Stimulated activated CD4-positive, alpha-beta T cell treated with anti-CD3 and anti-CD28 coated beads, Interleukin-12 subunit alpha, Interleukin-12 subunit beta, amount 100 ng/mL, for 4 hours (primary cell): ENCODE data around the gene OOEP.
"Not testable (repeated sequence)": the region's sequence is repeated elsewhere in the genome, so short reads cannot be mapped to it uniquely, and the experiment has no call there.

Source experiments
- DNase-seq: peaks from one replicate; pipeline ENCODE4 v3.0.0-alpha.2; 2020

Gene OOEP

DNA sequence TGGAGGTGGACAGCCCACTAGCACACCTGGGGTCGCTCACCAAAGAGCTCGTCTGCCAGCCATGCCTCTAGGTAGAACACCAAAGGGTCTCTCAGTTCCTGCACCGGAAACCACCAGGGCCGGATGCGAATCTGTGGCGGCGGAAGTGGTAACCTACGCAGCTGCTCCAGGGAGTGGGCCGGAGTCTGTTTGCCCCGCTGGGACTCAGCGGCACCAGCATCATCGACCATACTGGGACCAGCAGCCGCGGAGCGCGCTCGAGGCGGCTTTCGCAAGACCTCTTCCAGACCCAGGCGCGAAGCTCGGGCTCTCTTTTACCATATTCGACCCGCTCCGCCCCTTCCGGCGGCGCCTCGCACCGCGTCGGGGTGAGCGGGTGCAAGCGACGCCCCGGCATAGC, at the start of gene OOEP:
TSS of gene OOEP (minus strand) at position 335 of the 400 bp plus-strand sequence. CDS start at position 230, 105 bp downstream.
- no peak for DNase-seq

DNA sequence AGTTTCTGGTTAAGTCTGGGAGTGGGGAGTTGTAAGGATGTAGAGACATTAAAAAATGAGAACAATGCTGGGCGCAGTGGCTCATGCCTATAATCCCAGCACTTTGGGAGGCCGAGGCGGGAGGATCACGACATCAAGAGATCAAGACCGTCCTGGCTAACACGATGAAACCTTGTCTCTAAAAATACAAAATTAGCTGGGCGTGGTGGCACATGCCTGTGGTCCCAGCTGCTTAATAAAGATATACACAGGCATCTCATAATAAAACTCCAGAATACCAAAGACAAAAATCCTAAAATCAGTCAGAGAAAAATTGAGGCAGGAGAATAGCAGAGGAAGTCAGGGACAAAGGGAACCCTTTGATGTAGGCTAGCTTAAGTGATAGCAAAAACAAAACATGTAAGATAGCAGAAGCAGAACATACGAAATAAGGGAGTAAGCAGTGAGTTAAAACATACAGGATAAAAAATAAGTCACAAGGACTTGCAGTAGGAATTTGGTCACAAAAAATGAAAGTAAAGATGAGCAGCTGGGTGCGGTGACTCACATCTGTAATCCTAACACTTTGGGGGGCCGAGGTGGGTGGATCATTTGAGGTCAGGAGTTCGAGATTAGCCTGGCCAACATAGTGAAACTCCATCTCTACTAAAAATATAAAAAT, 48.5 kb upstream of the OOEP start:
- no peak for DNase-seq

DNA sequence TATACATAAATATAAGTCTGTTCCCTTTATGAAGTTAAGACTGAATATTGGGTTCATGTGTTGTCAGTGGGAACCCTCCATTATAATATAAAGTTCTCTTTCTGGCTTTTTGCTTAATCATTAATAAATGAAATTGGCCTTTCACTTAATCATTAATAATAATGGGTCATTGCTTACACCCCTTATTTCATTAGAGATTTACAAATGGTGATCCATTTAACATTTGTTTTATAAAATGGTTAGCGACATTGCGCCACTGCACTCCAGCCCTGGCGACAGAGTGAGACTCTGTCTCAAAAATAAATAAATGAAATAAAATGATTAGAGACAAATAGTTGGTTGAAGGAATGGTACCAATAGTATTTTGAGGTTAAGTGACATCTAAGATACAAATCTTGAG, 43.4 kb upstream of the OOEP start:
- no peak for DNase-seq

DNA sequence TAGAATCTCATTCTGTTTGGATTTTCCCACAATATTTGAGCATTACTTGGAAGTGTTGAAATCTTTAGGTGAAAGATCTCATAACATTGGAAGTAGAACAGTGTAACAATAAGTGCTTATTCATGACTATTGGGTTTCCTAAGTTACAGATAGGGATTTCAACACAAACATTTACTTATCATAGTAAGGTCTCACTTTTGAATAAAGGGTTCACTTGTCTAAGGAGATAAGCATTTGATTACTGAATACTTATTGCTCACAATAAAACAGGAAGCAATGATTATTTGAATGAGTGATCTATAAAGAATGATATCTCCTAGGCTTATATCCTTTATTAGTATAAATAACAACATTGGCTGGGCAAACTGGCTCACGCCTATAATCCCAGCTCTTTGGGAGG, 39.7 kb upstream of the OOEP start:
- no peak for DNase-seq

DNA sequence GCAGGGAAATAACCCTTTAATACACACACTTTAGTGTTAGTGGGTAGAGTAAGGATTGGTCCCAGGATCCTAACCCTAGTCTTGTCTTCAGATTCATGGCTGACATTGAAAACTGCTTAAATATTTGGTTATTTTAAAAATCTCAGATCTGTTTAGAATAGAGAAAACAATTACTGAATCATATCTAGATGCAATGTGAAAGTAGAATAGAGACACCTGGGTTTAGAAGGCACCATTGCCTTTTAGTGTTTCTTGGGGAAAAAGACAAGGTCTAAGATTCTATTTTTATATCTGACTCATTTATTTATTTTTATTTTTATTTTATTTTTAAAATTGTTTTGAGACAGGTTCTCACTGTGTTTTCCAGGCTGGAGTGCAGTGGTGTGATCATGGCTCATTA, 31.0 kb upstream of the OOEP start:
- no peak for DNase-seq

DNA sequence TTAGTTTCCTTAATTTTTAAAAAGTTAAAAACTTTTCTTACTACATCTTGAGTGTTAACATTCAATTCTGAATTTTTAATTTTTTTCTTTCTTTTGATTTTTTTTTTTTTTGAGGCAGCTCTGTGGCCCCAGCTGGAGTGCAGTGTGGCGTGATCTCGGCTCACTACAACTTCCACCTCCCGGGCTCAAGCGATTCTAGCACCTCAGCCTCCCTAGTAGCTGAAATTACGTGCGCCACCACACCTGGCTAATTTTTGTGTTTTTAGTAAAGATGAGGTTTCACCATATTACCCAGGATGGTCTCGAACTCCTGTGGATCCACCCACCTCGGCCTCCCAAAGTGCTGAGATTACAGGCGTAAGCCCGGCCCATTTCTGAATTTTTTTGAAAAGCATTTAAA, 26.2 kb upstream of the OOEP start:
- no peak for DNase-seq

DNA sequence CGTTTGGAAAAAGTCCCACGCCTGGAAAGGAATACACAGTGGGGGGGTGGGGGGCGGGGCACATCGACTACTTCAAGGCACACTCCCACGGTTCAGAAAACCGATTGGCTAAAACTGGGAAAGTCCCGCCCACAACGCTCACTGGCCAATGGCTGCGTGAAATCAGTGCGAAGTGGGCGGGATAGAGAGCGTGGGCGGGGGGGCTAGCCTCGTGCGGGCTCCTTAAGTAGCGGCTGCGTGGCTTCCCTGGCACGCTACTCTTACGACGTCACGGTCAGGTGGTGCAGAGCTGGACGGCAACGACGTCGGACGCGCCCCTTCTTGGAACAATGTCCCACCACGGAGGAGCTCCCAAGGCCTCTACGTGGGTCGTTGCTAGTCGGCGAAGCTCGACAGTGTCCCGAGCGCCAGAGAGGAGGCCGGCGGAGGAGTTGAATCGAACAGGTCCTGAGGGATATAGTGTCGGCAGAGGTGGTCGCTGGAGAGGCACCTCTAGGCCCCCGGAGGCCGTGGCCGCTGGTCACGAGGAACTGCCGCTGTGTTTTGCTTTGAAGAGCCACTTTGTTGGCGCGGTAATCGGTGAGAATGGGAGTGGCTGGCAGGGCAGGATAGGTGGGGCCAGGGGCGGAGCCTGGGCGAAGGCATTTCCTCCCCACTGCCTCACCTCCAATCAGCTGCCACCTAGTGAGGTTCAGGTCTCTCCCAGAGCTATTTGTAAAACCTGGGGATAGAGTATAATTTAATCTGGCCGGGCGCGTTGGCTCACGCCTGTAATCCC, 25.1 kb upstream of the OOEP start, which contains the start of gene DDX43:
TSS of gene DDX43 (plus strand) at position 252 of the 778 bp plus-strand sequence. CDS start at position 330, 78 bp downstream.
- peak; percentile 25 for DNase-seq

DNA sequence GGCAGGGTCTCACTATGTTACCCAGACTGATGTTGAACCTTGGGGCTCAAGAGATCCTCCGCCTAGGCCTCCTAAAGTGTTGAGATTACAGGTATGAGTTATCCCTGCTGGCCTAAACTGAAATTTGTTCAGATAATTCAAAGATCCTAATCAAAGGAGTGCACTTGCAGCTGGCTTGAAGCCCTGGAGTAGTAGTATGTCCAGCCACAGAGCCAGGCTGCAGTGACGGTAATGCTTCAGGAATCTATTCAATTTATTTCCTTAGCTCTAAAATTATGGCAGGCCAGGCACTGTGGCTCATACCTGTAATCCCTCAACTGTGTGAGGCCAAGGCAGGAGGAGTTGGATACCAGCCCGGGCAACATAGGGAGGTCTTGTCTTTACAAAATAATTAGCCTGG, 23.6 kb upstream of the OOEP start:
- DNase-seq = no peak

DNA sequence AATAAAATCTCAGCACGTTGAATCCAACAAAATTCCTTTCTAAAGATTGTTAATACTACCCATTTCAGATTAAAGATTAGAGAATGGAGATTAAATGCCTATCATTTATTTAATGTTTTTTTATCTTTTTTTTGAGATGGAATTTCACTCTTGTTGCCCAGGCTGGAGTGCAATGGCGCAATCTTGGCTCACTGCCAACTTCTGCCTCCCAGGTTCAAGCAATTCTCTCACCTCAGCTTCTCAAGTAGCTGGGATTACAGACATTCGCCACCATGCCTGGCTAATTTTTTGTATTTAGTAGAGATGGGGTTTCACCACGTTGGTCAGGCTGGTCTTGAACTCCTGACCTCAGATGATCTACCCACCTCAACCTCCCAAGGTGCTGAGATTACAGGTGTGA, 22.5 kb upstream of the OOEP start:
- not testable (repeated sequence) for DNase-seq

DNA sequence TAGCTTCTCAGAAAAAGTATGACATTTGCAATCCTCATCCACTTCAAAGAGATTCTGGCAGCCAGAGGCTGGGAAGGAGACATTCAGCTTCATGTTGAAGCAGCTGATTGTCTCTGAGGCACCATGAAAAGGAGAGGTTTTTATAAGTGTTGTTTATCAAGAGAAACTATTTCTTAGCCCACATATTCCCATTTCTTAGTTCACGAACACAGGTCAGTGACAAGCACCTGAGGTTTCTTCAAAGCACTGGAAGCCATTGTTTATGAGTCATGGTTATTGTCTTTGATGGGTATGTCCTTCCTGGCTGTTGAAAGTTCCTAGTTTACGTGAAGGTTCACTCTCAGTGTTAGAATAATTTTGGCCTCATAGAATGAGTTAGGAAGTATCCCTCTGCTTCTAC, 22.0 kb upstream of the OOEP start:
- no peak for DNase-seq

DNA sequence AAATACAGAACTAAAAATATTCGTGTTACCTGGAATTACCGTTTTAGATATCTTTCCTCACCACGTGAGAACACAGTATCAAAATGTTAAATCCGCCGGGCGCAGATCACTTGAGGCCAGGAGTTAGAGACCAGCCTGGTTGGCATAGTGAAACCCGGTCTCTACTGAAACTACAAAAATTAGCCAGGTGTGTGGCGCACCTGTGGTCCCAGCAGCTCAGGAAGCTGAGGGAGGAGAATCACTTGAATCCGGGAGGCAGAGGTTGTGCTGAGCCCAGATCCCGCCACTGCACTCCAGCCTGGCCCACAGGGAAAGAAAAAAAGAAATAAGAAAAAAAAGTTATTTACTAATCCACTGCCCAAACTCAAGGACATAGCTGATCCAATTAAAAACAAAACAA, 20.2 kb upstream of the OOEP start:
- DNase-seq = no peak

DNA sequence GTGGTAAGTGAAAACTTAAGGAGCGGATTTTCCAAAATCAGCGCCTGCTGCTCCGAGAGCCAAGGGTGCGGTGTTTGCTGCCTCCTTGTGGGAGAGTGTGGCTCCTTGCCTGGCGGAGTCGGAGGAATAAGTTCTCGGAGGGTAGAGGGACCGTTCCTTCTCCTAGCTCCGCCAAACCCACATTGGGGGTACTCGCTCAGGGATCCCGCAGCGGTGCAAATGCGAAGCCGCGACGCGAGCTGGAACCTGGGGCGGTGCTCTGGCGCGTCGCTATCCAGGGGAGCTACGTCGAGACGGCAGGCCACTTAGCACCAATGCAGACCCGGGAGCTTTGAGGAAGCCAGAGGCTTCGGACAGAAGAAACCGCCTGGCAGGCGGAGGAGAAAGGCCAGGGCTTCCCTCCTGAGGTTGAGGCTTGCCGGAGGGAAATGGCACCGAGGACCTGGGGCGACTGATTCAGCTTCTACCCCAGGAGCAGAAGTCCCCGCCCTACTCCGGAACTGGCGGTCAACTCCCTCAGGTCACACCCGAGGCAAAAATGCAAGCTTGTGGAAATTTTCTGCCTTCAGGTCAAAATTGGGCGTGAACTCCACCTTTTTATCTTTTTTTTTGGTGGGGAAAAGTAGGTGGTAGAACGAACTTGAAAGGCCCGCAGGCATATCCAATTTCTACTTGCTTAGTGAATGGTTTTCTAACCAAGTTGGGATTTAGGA, 19.3 kb upstream of the OOEP start:
- DNase-seq = peak; percentile 42

DNA sequence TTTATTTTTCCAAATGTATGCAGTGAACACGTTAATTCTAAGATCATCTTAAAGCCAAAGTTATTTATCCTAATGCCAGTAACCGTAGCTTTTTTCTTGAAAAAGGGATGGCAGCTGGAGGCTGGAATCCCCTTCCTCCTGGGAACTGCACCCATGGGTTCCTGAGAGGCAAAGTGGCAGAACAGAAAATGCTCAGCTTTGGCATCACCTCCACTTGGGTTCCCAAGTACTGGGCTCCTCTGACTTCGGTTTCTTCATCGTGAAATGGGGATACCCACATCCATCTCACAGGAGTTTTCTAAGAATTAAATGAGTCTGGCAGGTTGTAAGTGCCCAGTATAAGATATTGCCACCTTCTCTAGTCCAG, 18.7 kb upstream of the OOEP start:
- DNase-seq = no peak

DNA sequence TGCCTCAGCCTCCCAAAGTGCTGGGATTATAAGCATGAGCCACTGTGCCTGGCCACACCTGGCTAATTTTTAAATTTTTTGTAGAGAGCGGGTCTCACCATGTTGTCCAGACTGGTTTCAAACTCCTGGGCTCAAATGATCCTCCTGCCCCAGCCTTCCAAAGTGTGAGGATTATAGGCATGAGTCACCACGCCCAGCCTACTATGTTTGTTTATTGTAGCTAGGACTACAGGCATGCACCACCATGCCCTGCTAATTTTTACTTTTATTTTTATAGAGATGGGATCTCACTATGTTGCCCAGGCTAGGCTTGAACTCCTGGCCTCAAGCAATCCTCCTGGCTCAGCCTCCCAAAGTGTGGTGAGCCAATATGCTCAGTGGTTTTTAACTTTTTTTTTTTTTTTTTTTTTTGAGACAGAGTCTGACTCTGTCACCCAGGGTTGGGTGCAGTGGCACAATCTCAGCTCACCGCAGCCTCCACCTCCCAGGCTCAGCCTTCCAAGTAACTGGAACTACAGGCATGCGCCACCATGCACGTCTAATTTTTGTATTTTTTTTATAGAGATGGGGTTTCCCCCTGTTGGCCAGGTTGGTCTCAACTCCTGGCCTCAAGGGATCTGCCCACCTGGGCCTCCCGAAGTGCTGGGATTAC, 12.9 kb upstream of the OOEP start:
- DNase-seq = no peak

DNA sequence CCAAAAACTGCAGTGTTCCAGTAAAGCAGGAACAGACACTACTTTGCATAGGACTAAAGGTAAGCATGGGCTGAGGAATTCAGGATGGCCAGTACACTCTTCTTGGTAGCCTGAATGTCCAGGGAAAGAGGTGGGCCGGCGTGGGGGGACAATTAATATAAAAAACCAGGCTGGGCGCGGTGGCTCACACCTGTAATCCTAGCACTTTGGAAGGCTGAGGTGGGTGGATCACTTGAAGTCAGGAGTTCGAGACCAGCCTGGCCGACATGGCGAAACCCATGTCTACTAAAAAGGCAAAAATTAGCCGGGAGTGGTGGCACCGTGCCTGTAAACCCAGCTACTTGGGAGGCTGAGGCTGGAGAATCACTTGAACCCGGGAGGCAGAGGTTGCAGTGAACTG, 11.8 kb upstream of the OOEP start:
- DNase-seq = not testable (repeated sequence)

DNA sequence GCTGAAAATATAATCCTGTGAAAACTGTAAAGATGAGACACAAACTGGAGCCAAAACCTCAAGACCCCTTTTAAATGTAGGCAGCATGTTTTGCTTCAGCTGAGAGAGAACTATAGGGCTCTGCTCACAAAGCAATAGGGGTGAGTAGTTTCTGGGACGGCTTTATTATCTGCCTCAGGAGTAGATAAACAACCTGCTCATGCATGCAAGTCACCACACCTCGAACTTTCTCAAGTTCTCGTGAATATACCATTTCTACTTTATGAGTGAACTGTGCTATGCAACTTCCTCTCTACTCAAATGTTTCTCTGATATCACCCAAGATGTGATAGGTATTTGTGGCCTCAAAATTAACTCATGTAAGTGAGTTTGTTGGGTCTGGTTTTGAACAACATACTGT, 7.5 kb upstream of the OOEP start:
- no peak for DNase-seq

DNA sequence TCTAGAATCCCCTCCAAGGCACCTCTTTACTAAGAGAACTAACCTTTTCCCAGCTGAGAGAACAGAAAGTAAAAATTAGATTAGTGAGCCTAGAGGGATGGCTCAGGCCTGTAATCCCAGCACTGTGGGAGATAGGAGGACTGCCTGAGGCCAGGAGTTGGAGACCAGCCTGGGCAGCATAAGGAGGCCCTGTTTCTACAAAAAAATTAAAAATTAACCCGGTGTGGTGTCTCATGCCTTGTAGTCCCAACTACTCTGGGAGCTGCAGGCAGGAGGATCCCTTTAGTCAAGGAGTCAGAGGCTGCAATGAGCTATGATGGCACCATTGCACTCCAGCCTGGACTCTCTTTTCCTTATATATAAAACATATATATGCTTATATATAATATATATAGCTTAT, 5.5 kb upstream of the OOEP start:
- no peak for DNase-seq

DNA sequence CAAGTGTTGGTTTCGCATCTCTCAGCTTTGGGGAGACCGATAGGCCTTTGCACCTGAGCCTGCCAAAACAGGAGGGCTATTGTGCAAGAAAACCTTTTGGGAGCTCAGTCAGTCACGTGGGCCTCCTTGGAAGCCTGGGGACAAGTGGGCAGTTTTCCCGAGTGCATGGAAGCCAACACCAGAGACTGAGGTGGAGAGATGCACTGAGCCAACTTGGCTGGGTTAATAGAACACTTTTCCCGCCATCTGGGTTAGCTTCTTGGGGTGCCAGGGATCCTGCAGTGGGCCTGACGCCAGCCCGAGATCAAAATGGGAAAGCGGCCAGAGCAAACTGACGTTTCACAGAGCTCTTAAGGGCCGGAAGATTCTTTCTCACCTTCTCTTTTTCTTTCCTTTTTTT, 2.8 kb upstream of the OOEP start:
- DNase-seq = no peak

DNA sequence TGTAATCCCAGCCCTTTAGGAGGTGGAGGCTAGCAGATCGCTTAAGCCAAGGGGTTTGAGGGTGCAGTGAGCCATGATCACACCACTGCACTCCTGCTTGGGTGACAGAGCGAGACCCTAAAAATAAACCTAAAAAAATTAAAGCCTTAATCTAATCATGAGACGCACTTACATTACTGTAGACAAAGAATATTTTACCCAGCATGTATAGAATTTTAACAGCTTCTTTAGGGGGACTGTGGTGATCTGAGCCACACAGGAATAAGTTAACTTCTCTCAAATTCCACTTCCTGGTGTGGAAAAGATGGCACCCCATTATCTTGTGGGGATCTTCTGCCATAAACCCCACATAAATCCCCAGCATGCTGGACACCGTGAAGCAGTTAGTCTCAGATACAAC, 2.3 kb upstream of the OOEP start:
- DNase-seq = no peak

DNA sequence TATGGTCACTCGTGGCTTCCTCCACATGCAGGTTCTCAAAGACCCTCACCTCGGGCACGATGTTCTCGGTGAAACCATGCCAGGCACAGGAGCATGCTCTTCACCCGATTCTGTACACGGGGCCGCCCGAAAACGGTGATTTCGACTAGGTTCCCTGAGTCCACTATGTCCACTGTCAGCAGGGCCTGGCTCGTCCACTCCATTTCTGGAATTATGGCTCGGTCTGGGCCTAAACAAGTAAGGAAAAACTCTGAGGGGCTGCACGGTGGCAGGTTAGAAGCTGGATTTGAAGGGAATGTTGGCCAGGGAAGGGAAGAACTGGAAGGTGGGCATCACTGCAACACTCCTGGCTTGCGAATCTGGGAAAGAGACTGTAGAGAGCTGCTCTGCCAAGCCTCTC, 540 bp downstream of the OOEP start:
- no peak for DNase-seq

DNA sequence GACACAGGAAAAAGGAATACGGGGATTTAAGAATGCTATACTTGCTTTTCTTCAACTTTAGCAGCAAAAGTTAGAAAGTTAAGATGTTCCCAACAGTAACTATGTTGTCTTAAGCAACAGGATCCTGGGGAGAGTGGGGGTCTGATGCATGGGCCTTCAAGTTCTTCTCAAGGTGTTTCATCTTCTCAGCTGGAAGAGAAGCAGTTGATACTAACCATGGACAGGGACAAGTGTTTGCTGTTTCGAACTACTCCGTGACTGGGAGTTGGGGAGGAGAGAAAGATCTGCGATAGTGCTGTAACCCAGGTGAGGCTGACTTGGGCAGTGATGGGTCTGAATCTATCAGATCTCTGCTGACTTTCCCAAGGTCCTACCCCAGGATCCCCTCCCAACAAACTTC, 1.0 kb downstream of the OOEP start:
- no peak for DNase-seq

DNA sequence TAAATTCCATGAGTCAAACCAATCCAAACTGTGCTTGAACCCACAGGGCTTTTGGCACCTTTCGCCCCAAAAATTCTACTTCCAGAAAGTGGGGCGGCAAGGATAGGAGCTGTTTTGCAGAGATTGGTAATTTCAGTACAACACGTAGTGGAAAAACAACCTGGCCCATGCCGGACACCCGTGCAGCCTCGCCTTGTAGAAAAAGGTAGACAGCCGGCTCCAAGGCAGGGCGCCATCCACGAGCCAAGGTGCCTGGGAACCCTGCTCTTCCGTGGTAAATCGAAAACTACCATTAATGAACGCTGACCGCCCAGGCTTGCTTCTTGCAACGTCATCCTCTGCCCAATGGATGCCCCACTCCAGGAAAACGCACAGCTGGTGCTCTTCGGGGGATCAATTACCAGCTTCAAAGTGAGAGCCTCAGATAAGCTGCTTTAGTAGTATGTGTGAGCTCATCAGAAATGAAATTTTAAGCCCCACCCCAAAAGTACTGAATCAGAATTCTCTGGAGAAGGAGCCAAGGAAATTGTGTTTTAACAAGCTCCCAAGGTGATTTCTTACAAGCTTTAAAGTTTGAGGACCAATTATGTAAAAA, 1.8 kb downstream of the OOEP start:
- no peak for DNase-seq

DNA sequence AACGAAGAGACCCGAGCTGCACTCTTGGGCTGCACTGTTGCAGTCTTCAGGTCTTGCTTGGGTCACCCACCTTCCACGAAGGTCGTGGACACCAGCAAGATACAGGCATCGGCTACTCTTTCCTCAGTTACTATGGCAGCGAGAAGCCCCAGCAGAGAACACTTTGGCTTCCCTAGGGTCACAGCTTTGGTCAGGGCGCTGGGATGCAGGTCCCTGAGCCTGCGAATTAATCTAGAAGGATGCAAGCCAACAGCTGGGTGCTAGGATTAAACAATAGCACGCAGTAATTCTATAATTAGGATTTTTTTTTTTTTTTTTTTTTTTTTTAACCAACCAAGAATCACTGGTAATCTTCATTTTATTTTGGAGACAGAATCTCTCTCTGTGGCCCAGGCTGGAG, 5.1 kb downstream of the OOEP start:
- DNase-seq = no peak
